HEK293 (cell line): ENCODE results near the gene MX1.
"Not testable (repeated sequence)": the region's sequence is repeated elsewhere in the genome, so short reads cannot be mapped to it uniquely, and the experiment has no call there.

Source experiments
- SCRT2 ChIP-seq: fragments of 450-650 bp; formaldehyde crosslinking; IDR thresholded peaks from 2 replicates; pipeline ENCODE4 v1.5.1; 2016; ENCODE audit warnings: missing biosample characterization, missing genetic modification characterization
- SP7 ChIP-seq: fragments of 450-650 bp; formaldehyde crosslinking; IDR thresholded peaks from 2 replicates; pipeline ENCODE4 v1.5.1; 2016; ENCODE audit warnings: missing biosample characterization, missing genetic modification characterization
- TCF7L2 ChIP-seq: IDR thresholded peaks from 2 replicates; pipeline ENCODE4 v1.6.1; 2011; ENCODE audit warnings: low read depth, mild to moderate bottlenecking, inconsistent platforms, low read length, moderate library complexity, borderline replicate concordance
- TRIM28 ChIP-seq: IDR thresholded peaks from 2 replicates; pipeline ENCODE4 v1.6.1; 2011; ENCODE audit warnings: low read length, control low read depth, borderline replicate concordance
- ZNF341 ChIP-seq: fragments of 450-650 bp; formaldehyde crosslinking; IDR thresholded peaks from 2 replicates; pipeline ENCODE4; 2016; ENCODE audit warnings: low read depth, missing biosample characterization, missing genetic modification characterization
- ZNF785 ChIP-seq: fragments of 450-650 bp; formaldehyde crosslinking; IDR thresholded peaks from 2 replicates; pipeline ENCODE4 v1.5.1; 2016; ENCODE audit warnings: missing biosample characterization, missing genetic modification characterization
- TF ChIP-seq, protein P1 (sequence below): fragments of 450-650 bp; formaldehyde crosslinking; IDR thresholded peaks from 2 replicates; pipeline ENCODE4 v1.5.1; 2016; ENCODE audit warnings: missing biosample characterization, missing genetic modification characterization
- TF ChIP-seq, protein P2 (sequence below): fragments of 450-650 bp; formaldehyde crosslinking; IDR thresholded peaks from 2 replicates; pipeline ENCODE4 v1.5.1; 2016; ENCODE audit warnings: missing biosample characterization, missing genetic modification characterization
- TF ChIP-seq, protein P3 (sequence below): fragments of 450-650 bp; formaldehyde crosslinking; IDR thresholded peaks from 2 replicates; pipeline ENCODE4 v1.5.1; 2016; ENCODE audit warnings: missing biosample characterization, missing genetic modification characterization

DNA sequence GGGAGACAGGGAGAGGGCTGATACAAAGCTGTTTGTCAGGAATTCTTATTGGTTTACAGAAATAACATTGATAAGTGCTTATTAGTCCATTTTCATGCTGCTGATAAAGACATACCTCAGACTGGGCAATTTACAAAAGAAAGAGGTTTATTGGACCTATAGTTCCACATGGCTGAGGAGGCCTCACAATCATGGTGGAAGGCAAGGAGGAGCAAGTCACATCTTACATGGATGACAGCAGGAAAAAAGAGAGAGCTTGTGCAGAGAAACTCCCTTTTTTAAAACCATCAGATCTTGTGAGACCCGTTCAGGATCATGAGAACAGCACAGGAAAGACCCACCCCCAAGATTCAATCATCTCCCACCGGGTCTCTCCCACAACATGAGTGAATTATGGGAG lies 8.5 kb upstream of the MX1 start:
- not testable (repeated sequence) for TF ChIP-seq SCRT2 (tag by site-specific recombination); ZNF341 (tag by site-specific recombination); TRIM28; ZNF785 (tag by site-specific recombination); TCF7L2; SP7 (tag by site-specific recombination)
- TF ChIP-seq, protein P1, sequence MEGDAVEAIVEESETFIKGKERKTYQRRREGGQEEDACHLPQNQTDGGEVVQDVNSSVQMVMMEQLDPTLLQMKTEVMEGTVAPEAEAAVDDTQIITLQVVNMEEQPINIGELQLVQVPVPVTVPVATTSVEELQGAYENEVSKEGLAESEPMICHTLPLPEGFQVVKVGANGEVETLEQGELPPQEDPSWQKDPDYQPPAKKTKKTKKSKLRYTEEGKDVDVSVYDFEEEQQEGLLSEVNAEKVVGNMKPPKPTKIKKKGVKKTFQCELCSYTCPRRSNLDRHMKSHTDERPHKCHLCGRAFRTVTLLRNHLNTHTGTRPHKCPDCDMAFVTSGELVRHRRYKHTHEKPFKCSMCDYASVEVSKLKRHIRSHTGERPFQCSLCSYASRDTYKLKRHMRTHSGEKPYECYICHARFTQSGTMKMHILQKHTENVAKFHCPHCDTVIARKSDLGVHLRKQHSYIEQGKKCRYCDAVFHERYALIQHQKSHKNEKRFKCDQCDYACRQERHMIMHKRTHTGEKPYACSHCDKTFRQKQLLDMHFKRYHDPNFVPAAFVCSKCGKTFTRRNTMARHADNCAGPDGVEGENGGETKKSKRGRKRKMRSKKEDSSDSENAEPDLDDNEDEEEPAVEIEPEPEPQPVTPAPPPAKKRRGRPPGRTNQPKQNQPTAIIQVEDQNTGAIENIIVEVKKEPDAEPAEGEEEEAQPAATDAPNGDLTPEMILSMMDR: not testable (repeated sequence)
- TF ChIP-seq, protein P2, sequence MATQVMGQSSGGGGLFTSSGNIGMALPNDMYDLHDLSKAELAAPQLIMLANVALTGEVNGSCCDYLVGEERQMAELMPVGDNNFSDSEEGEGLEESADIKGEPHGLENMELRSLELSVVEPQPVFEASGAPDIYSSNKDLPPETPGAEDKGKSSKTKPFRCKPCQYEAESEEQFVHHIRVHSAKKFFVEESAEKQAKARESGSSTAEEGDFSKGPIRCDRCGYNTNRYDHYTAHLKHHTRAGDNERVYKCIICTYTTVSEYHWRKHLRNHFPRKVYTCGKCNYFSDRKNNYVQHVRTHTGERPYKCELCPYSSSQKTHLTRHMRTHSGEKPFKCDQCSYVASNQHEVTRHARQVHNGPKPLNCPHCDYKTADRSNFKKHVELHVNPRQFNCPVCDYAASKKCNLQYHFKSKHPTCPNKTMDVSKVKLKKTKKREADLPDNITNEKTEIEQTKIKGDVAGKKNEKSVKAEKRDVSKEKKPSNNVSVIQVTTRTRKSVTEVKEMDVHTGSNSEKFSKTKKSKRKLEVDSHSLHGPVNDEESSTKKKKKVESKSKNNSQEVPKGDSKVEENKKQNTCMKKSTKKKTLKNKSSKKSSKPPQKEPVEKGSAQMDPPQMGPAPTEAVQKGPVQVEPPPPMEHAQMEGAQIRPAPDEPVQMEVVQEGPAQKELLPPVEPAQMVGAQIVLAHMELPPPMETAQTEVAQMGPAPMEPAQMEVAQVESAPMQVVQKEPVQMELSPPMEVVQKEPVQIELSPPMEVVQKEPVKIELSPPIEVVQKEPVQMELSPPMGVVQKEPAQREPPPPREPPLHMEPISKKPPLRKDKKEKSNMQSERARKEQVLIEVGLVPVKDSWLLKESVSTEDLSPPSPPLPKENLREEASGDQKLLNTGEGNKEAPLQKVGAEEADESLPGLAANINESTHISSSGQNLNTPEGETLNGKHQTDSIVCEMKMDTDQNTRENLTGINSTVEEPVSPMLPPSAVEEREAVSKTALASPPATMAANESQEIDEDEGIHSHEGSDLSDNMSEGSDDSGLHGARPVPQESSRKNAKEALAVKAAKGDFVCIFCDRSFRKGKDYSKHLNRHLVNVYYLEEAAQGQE (tag by site-specific recombination): not testable (repeated sequence)
- TF ChIP-seq, protein P3, sequence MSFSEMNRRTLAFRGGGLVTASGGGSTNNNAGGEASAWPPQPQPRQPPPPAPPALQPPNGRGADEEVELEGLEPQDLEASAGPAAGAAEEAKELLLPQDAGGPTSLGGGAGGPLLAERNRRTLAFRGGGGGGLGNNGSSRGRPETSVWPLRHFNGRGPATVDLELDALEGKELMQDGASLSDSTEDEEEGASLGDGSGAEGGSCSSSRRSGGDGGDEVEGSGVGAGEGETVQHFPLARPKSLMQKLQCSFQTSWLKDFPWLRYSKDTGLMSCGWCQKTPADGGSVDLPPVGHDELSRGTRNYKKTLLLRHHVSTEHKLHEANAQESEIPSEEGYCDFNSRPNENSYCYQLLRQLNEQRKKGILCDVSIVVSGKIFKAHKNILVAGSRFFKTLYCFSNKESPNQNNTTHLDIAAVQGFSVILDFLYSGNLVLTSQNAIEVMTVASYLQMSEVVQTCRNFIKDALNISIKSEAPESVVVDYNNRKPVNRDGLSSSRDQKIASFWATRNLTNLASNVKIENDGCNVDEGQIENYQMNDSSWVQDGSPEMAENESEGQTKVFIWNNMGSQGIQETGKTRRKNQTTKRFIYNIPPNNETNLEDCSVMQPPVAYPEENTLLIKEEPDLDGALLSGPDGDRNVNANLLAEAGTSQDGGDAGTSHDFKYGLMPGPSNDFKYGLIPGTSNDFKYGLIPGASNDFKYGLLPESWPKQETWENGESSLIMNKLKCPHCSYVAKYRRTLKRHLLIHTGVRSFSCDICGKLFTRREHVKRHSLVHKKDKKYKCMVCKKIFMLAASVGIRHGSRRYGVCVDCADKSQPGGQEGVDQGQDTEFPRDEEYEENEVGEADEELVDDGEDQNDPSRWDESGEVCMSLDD (tag by site-specific recombination): not testable (repeated sequence)
